Activated CD4-positive, alpha-beta T cell treated with anti-CD3 and anti-CD28 coated beads, Interleukin-2, amount 10 ng/mL, durations not matched to agents 24 days and 14 days (primary cell): ENCODE measurements around the gene PRORP. TPM values are rescaled to one million over a fixed set of nuclear protein-coding genes. Genes with fewer than 3 reads are reported as not detected.
"Not testable (repeated sequence)": the region's sequence is repeated elsewhere in the genome, so short reads cannot be mapped to it uniquely, and the experiment has no call there.

ENCODE experiments used
- DNase-seq: peaks from one replicate; pipeline ENCODE4 v3.0.0; 2022
- H3K27ac Mint-ChIP-seq: one replicate; pipeline ENCODE4 v1.8.0; 2022; ENCODE audit warnings: mild to moderate bottlenecking, mixed read lengths
- H3K27me3 Mint-ChIP-seq: one replicate; pipeline ENCODE4 v1.8.0; 2022; ENCODE audit warnings: mixed read lengths
- H3K36me3 Mint-ChIP-seq: one replicate; pipeline ENCODE4 v1.8.0; 2022; ENCODE audit warnings: low read depth, mild to moderate bottlenecking, mixed read lengths
- H3K4me1 Mint-ChIP-seq: one replicate; pipeline ENCODE4 v1.8.0; 2021; ENCODE audit warnings: mixed read lengths
- H3K4me3 Mint-ChIP-seq: one replicate; pipeline ENCODE4 v1.8.0; 2022; ENCODE audit warnings: mild to moderate bottlenecking, moderate library complexity, mixed read lengths
- H3K9me3 Mint-ChIP-seq: one replicate; pipeline ENCODE4 v1.8.0; 2021; ENCODE audit warnings: mixed read lengths
- intact Hi-C: fragments of 100-400 bp; cut with micrococcal nuclease; formaldehyde crosslinking; loops from one replicate; pipeline ENCODE4 v1.15.1; 2023
- total RNA-seq: library from RNA; stranded (reverse); gene quantifications from 2 replicates; pipeline ENCODE4 v1.2.3, GENCODE V29; 2022

Gene PRORP
- total RNA-seq, 1 donor from 2014 or later: 35.6 TPM

DNA sequence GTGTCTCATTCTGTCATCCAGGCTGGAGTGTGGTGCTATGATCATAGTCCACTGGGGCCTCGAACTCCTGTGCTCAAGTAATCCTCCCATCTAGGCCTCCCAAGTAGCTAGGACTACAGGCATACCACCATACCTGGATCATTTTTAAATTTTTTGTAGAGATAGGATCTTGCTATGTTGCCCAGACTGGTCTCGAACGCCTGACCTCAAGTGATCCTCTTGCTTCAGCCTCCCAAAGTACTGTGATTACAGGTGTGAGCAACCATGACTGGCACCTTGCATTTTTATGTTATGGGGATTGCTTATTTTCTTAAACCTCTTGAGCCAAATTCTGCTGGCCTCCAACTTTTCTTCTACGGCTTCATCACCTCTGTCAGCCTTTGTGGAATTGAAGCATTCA lies 26.9 kb downstream of the PRORP start:
- Mint-ChIP-seq H3K27ac (no peak overlapping the region), H3K4me3 (no peak overlapping the region), H3K36me3 (peaks cover 13% of the 10 kb centered on the region), H3K27me3 (no peaks in the 10 kb centered on the region), H3K4me1 (peaks cover 13% of the 10 kb centered on the region), H3K9me3 (no peaks in the 10 kb centered on the region)
- intact Hi-C loops: no loop called here
- no peak for DNase-seq

DNA sequence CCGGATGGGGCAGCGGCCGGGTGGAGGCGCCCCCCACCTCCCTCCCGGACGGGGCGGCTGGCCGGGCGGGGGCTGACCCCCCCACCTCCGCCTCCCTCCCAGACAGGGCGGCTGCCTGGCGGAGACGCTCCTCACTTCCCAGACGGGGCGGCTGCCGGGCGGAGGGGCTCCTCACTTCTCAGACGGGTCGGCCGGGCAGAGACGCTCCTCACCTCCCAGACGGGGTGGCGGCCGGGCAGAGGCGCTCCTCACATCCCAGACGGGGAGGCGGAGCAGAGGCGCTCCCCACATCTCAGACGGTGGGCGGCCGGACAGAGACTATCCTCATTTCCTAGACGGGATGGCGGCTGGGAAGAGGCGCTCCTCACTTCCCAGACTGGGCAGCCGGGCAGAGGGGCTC lies 30.2 kb downstream of the PRORP start:
- H3K4me3 Mint-ChIP-seq, intact Hi-C loops, H3K27me3 Mint-ChIP-seq, H3K27ac Mint-ChIP-seq, H3K9me3 Mint-ChIP-seq: not testable (repeated sequence)
- peaks cover 28% of the 10 kb centered on the region for H3K4me1 Mint-ChIP-seq
- H3K36me3 Mint-ChIP-seq: peaks cover 15% of the 10 kb centered on the region
- DNase-seq: peak; percentile 40

DNA sequence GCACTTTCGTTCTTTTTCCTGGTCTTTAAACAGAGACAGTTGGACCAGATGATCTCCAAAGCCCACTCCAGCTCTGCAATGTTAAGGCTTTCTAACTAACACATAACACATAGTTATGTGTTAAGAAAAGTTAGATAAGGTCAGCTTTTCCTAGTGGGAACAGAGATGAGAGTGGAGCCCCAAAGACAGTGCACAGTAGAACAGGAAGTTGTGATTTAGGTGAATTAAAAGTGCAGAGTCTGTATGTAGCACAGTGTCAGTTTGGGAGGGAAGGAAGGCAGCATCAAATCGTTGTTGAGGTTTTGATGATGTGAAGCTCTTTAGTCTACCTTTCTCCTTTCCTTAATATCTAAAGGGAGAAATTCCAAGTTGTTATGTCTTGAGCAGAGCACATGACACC lies 31.7 kb downstream of the PRORP start:
- Mint-ChIP-seq H3K4me3 (no peak overlapping the region), H3K4me1 (peaks cover 32% of the 10 kb centered on the region), H3K27me3 (no peaks in the 10 kb centered on the region), H3K36me3 (peaks cover 18% of the 10 kb centered on the region), H3K9me3 (no peaks in the 10 kb centered on the region), H3K27ac (no peak overlapping the region)
- intact Hi-C loops: no loop called here
- no peak for DNase-seq

DNA sequence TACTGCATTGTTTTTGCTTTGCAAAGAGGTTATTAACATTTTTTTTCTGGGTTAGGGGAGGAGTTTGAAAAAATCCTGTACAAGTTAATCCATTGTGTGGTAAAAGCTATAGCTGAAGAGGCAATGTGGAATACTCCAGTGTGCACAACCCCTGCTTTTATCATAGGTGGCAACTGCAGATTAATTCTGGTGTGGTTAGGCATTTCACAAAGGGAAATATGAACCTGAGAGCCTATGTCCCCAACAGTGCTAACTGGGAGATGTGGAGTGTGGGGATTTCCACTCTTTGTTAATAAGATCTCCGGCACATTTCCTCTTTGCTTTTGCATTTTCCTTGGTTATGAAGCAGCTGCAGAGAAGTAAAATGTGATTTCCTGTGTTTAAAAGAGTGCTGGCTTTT lies 33.6 kb downstream of the PRORP start:
- no peaks in the 10 kb centered on the region for H3K27me3 Mint-ChIP-seq
- H3K4me3 Mint-ChIP-seq: peak overlapping the region; percentile 34
- DNase-seq: peak; percentile 67
- peaks cover 28% of the 10 kb centered on the region for H3K36me3 Mint-ChIP-seq
- H3K27ac Mint-ChIP-seq: peak overlapping the region; percentile 64
- peaks cover 47% of the 10 kb centered on the region for H3K4me1 Mint-ChIP-seq
- H3K9me3 Mint-ChIP-seq: no peaks in the 10 kb centered on the region
- intact Hi-C loops: no loop called here

DNA sequence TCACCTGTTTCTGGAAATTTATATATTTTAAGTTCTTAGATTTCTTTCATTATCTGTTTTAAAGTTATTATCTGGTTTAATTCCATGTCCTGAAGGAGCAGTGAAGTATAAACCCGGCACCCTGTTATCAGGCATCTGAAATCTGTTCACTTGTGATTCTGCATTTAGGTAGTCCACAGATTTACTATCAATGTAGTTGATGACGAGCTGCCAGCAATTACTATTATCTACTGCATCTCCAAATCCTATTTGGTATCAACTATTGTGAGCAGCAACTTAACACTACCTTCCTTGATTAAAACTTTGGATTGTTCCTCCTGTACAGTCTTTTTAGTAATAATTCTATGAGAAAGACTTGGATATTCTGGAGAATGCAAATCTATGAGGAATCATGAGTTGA lies 36.1 kb downstream of the PRORP start:
- DNase-seq: no peak
- Mint-ChIP-seq H3K27ac (no peak overlapping the region), H3K4me3 (no peak overlapping the region), H3K27me3 (no peaks in the 10 kb centered on the region), H3K9me3 (no peaks in the 10 kb centered on the region), H3K36me3 (peaks cover 23% of the 10 kb centered on the region), H3K4me1 (peaks cover 53% of the 10 kb centered on the region)
- intact Hi-C loops: no loop called here

DNA sequence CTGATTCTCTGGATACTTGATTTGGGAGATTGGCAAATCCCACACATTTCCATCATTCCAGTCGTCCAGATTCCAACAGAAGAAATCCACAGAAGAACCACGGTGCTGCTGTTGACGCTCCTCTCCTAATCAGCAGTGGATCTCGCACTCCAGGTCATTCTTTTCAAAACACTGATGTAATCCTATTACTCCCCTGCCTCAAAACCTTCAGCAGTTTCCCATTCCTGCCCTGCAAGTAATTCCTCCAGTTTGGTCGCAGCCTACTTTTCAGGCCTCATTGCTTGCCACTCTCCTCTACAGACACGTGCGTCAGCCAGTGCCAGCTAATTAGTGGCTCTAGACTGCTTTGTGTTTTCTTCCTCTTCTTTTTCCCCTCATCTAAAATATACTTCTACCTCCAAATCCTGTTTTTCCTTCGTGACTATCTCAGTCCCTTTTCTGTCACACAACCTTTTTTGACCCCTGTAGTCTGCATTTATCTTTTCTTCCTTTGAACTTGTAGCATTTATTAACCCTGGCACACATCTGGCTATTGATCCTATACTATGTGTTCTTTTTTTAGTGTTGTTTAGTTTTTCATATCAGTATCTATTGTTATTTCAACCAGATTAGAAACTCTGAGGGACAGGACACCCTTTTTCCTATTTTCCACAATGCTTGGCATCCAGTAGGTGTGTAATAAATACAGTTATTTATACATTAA lies 36.8 kb downstream of the PRORP start:
- DNase-seq: no peak
- intact Hi-C loops: no loop called here
- no peaks in the 10 kb centered on the region for H3K9me3 Mint-ChIP-seq
- no peaks in the 10 kb centered on the region for H3K27me3 Mint-ChIP-seq
- peaks cover 55% of the 10 kb centered on the region for H3K4me1 Mint-ChIP-seq
- no peak overlapping the region for H3K4me3 Mint-ChIP-seq
- H3K27ac Mint-ChIP-seq: peak overlapping the region; percentile 14
- peaks cover 26% of the 10 kb centered on the region for H3K36me3 Mint-ChIP-seq

DNA sequence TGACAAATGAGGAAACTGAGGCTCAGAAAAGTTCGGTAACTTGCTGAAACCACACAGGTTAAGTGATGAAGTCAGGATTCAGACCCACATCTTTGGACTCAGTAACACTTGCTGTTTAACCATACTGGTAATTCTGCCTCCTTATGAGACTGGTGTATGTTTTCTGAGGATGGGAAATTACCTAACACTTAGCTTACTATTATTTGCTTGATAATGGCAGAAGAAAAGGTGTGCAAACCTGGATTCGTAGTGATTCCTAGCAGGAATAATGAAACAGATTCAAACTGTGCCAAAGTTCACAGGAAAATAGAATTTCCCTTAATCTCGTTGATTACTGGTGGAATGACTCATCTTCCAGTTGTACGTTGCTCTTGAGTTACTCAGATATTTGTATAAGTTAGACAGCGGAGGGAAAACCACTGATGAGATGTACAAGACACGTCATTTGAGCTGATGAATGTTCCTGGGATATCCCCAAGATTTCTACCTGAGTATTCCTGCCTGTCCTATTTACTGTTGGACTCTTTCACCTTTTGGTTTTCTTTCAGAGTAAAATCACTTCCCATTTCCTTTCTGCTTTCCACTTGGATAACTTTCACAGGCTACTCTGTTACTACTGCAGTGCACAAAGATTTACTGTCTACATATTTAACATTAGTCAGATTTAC lies 37.5 kb downstream of the PRORP start:
- intact Hi-C loops: loop anchor here (2.0 kb wide), 1 partner anchor 45 kb away; no protein-coding TSS in a partner anchor
- Mint-ChIP-seq H3K36me3 (peaks cover 28% of the 10 kb centered on the region), H3K27ac (peak overlapping the region; percentile 72), H3K27me3 (no peaks in the 10 kb centered on the region), H3K4me3 (peak overlapping the region; percentile 1), H3K9me3 (no peaks in the 10 kb centered on the region), H3K4me1 (peaks cover 49% of the 10 kb centered on the region)
- no peak for DNase-seq

- Mint-ChIP-seq H3K36me3 (peaks cover 33% of the 10 kb centered on the region), H3K4me3 (peak overlapping the region; percentile 4), H3K27me3 (no peaks in the 10 kb centered on the region), H3K9me3 (no peaks in the 10 kb centered on the region), H3K4me1 (peaks cover 45% of the 10 kb centered on the region), H3K27ac (no peak overlapping the region)
- intact Hi-C loops: loop anchor here (2.0 kb wide), 1 partner anchor 44 kb away; no protein-coding TSS in a partner anchor
- DNase-seq: peak; percentile 77
Observed at GRCh38 chr14:35161231-35161630, 38.9 kb downstream of the PRORP start.

DNA sequence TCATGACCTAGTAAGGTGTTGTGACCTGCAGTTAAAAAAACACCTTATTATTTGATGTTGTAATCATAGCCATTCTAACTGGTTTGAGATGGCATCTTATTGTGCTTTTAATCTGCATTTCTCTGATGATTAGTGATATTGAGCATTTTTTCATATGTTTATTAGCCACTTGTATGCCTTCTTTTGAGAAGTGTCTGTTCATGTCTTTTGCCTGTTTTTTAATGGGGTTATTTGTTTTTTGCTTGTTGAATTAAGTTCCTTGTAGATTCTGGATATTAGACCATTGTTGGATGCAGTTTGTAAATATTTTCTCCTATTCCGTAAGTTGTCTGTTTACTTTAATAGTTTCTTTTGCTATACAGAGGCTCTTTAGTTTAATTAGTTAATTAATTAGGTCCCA lies 41.0 kb downstream of the PRORP start:
- intact Hi-C loops: no loop called here
- DNase-seq: no peak
- Mint-ChIP-seq H3K9me3 (no peaks in the 10 kb centered on the region), H3K27ac (no peak overlapping the region), H3K4me3 (no peak overlapping the region), H3K4me1 (peaks cover 37% of the 10 kb centered on the region), H3K36me3 (peaks cover 39% of the 10 kb centered on the region), H3K27me3 (no peaks in the 10 kb centered on the region)

- H3K4me1 Mint-ChIP-seq: peaks cover 29% of the 10 kb centered on the region
- H3K27ac Mint-ChIP-seq: no peak overlapping the region
- H3K27me3 Mint-ChIP-seq: no peaks in the 10 kb centered on the region
- intact Hi-C loops: no loop called here
- no peak for DNase-seq
- peaks cover 36% of the 10 kb centered on the region for H3K36me3 Mint-ChIP-seq
- no peaks in the 10 kb centered on the region for H3K9me3 Mint-ChIP-seq
- no peak overlapping the region for H3K4me3 Mint-ChIP-seq
Observed at GRCh38 chr14:35164849-35165248, 42.5 kb downstream of the PRORP start.

DNA sequence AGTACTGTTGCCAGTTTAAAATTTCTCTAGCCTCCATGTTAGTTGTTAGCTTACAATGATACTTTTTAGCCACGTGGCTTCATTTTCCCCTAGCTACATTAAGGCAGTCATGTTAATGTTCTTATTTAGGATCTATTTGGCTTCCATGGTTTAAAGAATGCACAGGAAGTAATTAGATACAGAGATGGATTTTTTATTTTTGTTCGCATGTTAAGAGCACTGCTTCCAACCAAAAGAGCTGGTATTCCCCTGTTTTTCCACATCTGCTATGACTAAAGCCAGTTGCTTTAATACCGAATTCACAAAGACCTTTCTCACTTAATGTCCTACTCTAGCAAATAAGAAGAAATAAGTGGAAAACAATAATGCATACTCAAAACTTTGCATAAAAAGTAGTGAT lies 45.1 kb downstream of the PRORP start:
- intact Hi-C loops: no loop called here
- Mint-ChIP-seq H3K9me3 (no peaks in the 10 kb centered on the region), H3K36me3 (peaks cover 42% of the 10 kb centered on the region)

More for the DNA sequence above, 45.1 kb downstream of the PRORP start:
- H3K27ac Mint-ChIP-seq: no peak overlapping the region
- H3K27me3 Mint-ChIP-seq: no peaks in the 10 kb centered on the region
- DNase-seq: no peak
- peaks cover 10% of the 10 kb centered on the region for H3K4me1 Mint-ChIP-seq
- no peak overlapping the region for H3K4me3 Mint-ChIP-seq

Other genes starting within 250 kb of the PRORP start
- gene BAZ1A, start 247.2 kb upstream of the PRORP start, total RNA-seq: 89.7 TPM in 2 replicates
- 73.6 and 73.8 TPM in 2 replicates for gene SRP54, start 139.6 kb upstream of the PRORP start, total RNA-seq
- 37.9 and 41.6 TPM in 2 replicates for gene FAM177A1, start 76.3 kb upstream of the PRORP start, total RNA-seq
- 51.6 and 58.1 TPM in 2 replicates for gene PPP2R3C, start 562 bp upstream of the PRORP start, total RNA-seq
- gene PSMA6, start 169.8 kb downstream of the PRORP start, total RNA-seq: 501 and 522 TPM in 2 replicates